ENCODE measurements around the gene RFXAP. TPM values are rescaled to one million over a fixed set of nuclear protein-coding genes. Genes with fewer than 3 reads are reported as not detected.
A peak's percentile ranks its signal among the peaks of the same experiment; 100 is the strongest.
"Not testable (repeated sequence)": the region's sequence is repeated elsewhere in the genome, so short reads cannot be mapped to it uniquely, and the experiment has no call there.

RFXAP gene, protein sequence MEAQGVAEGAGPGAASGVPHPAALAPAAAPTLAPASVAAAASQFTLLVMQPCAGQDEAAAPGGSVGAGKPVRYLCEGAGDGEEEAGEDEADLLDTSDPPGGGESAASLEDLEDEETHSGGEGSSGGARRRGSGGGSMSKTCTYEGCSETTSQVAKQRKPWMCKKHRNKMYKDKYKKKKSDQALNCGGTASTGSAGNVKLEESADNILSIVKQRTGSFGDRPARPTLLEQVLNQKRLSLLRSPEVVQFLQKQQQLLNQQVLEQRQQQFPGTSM
- total RNA-seq: 10 to 100 TPM; 16.5 to 17.6 TPM

DNA sequence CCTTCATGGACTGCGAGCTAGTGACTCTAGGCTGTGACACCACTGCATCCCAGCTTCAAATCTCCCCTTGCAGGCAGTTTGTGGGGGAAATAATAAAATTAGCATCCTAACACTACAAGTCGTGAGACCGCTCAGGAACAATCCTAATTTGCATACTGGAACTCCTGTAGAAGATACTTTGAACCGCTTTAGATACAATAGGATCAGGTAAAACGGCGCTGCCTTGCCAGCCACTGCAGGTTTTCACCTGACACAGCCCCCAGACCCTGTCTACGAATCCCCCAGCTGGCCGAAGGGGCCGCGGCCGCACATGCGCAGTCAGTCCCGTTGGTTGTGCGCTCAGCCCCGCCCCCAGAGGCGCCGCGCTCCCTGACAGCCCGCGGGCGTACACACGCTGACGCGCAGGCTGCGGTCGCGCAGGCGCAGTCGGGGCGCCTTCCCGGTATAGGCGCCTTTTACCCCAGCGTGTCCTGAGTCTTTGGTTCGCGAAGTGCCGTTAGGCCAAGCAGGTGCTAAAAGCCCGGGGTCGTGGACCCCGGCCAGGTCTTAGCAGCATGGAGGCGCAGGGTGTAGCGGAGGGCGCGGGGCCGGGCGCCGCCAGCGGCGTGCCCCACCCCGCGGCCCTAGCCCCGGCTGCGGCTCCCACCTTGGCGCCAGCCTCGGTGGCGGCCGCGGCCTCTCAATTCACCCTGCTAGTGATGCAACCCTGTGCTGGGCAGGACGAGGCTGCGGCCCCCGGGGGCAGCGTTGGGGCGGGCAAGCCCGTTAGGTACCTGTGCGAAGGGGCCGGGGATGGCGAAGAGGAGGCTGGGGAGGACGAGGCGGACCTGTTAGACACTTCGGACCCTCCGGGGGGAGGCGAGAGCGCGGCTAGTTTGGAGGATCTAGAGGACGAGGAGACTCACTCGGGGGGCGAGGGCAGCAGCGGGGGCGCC, at the start of gene RFXAP:
Gene RFXAP, plus strand, starts transcription at position 419 of the 935 bp plus-strand sequence. Its CDS starts 136 bp downstream, at position 555.
- DNase-seq (peak; percentile 97), ATAC-seq (ENCODE audit: low read depth) (peak; percentile 93)
- H3K27me3 Mint-ChIP-seq: peaks cover 9% of the 10 kb centered on the region
- H3K36me3 Mint-ChIP-seq: peaks cover 4% of the 10 kb centered on the region
- no peaks in the 10 kb centered on the region for H3K9me3 Mint-ChIP-seq
- H3K4me3 Mint-ChIP-seq: peak within 1 kb of the TSS; percentile 88
- POLR2A ChIA-PET: interaction anchor here (0.6 to 0.9 kb wide), 2 partner anchors 129 to 181 kb away, joined by 3 read pairs; no protein-coding TSS in a partner anchor
- peak within 1 kb of the TSS; percentile 95 for H3K27ac Mint-ChIP-seq
- peaks cover 37% of the 10 kb centered on the region for H3K4me1 Mint-ChIP-seq

DNA sequence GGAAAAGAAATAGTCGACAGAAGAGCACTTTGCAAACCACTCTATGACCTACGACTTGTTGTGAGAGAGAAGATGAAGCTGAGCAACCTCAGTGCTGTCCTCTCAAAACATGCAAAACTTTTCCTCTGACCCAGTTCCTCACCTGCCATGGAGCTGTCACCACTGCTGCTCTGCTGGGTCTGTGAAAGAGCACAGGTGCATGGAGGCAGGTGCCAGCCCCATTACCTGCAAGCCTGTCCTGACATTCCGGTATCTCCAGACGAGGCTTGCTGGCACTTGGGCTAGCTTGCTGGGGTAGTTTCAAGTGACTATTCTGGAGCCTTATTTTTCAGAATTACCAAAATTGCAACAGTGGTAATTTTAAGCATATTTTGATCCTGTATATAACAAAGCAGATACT, 49.5 kb upstream of the RFXAP start:
- H3K9me3 Mint-ChIP-seq: peaks cover 7% of the 10 kb centered on the region
- POLR2A ChIA-PET: no interaction called here
- H3K4me1 Mint-ChIP-seq: no peaks in the 10 kb centered on the region
- no peak overlapping the region for H3K27ac Mint-ChIP-seq
- DNase-seq: no peak
- ATAC-seq (ENCODE audit: low read depth): no peak
- H3K36me3 Mint-ChIP-seq: no peaks in the 10 kb centered on the region
- H3K4me3 Mint-ChIP-seq: no peak overlapping the region
- H3K27me3 Mint-ChIP-seq: peaks cover 14% of the 10 kb centered on the region

DNA sequence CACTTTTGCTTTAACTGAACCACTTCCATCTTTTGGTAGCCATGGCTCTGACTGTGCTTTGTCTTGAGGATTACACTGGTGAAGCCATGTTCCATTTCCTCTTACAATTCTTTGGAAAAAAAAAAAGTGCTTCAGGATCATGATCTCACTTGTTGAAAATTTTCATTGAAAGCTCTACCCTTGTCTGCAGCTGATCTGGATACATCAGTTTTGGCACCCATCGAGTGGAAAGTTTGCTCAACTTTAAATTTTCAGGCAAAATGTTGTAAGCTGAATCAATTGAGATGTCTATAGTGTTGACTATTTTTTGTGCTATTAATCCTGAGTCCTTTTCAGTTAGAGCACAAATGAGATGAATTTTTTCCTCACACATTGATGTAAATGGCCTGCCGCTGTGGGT, 48.3 kb upstream of the RFXAP start:
- H3K9me3 Mint-ChIP-seq: peaks cover 7% of the 10 kb centered on the region

DNA sequence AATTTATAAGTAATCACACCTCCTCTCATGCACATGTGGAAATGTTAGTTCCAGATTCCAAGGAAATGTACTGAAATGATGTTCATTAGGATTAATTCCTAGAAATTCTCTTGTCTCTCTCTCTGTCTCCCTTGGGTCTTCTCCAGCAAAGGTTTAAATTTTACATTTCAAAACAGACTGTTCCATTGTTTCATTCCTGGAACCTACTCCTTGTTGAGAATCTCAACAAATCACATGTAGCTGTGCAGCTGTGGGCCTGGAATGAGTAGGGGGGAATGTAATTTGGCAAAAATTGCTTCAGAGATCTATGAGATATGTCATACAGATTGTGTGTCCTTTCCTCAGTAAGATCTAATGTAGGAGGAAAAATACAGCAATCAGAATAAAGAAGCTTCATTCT, 46.2 kb upstream of the RFXAP start:
- Mint-ChIP-seq H3K4me1 (no peaks in the 10 kb centered on the region), H3K36me3 (no peaks in the 10 kb centered on the region), H3K27me3 (peaks cover 5% of the 10 kb centered on the region), H3K9me3 (no peaks in the 10 kb centered on the region), H3K27ac (no peak overlapping the region), H3K4me3 (no peak overlapping the region)
- POLR2A ChIA-PET: no interaction called here
- ATAC-seq (ENCODE audit: low read depth) (no peak), DNase-seq (no peak)

More for the DNA sequence above, 48.3 kb upstream of the RFXAP start:
- POLR2A ChIA-PET: no interaction called here
- no peak overlapping the region for H3K4me3 Mint-ChIP-seq
- no peaks in the 10 kb centered on the region for H3K4me1 Mint-ChIP-seq
- ATAC-seq (ENCODE audit: low read depth) (no peak), DNase-seq (no peak)
- peaks cover 9% of the 10 kb centered on the region for H3K27me3 Mint-ChIP-seq
- H3K36me3 Mint-ChIP-seq: no peaks in the 10 kb centered on the region
- H3K27ac Mint-ChIP-seq: no peak overlapping the region

DNA sequence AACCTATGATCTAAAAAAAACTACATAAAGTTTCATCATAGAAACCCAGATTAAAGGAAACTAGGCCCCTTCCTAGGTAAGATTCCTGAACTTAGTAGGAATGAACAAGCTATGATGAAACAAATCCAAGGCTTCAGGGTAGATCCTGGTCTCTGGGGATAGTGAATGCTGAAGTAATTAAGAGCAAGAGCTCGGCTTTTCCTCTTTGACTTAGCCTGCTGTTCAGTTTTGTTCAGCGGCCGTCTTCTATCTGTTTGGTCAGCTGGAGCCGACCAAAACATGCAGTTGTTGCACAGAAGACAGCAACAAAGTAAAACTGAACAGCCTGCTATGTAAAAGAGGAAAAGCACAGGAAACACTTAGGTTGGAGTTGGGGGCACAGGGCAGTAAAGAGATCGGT, 44.1 kb upstream of the RFXAP start:
- Mint-ChIP-seq H3K4me1 (no peaks in the 10 kb centered on the region), H3K27ac (no peak overlapping the region), H3K27me3 (peaks cover 5% of the 10 kb centered on the region), H3K4me3 (no peak overlapping the region), H3K36me3 (no peaks in the 10 kb centered on the region), H3K9me3 (no peaks in the 10 kb centered on the region)
- POLR2A ChIA-PET: no interaction called here
- no peak for DNase-seq
- no peak for ATAC-seq (ENCODE audit: low read depth)

DNA sequence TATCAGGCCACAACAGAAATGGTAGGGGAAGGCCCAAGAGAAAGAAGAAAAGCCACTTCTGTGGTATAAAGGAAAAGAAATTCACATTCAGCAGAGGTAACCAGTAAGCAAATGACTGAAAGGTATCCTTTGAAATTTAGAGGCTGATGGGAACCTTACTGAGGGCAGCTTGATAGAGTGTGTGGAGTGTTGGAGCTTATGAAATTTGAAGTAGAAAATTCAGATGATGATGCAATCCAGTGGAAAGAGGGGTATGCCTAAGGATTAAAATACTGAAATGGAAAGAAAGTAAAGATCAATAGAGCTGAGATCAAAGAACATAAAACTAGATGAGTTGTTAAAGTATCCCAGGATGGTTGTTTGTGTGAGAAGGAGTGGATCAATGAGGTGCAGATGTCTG, 42.8 kb upstream of the RFXAP start:
- Mint-ChIP-seq H3K4me1 (no peaks in the 10 kb centered on the region), H3K9me3 (no peaks in the 10 kb centered on the region), H3K27me3 (peaks cover 5% of the 10 kb centered on the region), H3K27ac (no peak overlapping the region), H3K36me3 (no peaks in the 10 kb centered on the region), H3K4me3 (no peak overlapping the region)
- ATAC-seq (ENCODE audit: low read depth) (no peak), DNase-seq (no peak)
- POLR2A ChIA-PET: no interaction called here

DNA sequence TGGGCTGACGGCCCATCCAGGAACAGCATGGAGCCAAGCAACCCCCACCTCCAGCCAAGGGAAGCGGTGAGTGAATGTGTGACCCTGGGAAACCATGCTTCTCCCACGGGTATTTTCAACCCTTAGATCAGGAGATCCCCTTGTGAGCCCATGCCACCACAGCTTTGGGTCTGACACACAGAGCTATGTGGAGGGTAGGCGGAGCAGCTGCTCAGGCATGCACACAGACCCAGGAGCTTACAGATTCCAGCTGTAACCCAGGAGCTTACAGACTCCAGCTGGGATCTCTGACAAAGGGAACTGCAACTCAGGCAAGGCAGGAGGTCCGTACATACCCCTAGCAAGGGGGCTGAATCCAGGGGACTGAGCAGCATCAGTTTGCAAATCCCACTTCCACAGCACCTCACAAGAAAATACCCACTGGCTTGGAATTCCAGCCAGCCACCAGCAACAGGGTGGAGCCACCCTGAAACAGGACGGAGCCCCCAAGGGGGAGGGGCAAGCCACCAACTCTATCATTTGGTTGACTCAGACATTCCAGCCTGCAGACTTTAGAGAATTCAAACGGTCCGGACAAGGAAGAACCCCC, 40.8 kb upstream of the RFXAP start:
- peaks cover 2% of the 10 kb centered on the region for H3K27me3 Mint-ChIP-seq
- DNase-seq: no peak

DNA sequence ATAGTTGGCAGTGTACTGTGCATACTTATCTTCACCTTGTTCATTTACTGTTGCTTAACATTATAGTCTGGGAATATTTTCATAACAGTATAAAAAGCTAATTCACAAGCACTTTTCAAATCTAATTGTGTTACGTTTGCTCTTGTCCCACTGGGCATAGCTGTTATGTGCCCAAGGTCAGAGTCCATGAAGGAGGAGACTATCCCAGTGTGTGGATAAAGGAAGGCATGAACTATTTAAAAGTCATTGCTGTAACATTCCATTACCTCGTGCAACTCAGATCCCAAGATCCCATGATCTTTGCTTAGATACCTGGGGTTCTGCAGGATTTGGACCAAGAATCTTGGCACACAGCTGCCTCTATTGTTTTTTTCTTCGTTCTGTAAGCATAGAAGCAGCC, 35.1 kb upstream of the RFXAP start:
- POLR2A ChIA-PET: no interaction called here
- Mint-ChIP-seq H3K27me3 (peaks cover 9% of the 10 kb centered on the region), H3K4me1 (peaks cover 2% of the 10 kb centered on the region), H3K36me3 (no peaks in the 10 kb centered on the region), H3K4me3 (no peak overlapping the region), H3K9me3 (peaks cover 2% of the 10 kb centered on the region), H3K27ac (no peak overlapping the region)
- DNase-seq (no peak), ATAC-seq (ENCODE audit: low read depth) (no peak)

More for the DNA sequence above, 40.8 kb upstream of the RFXAP start:
- POLR2A ChIA-PET: no interaction called here
- Mint-ChIP-seq H3K9me3 (no peaks in the 10 kb centered on the region), H3K27ac (no peak overlapping the region), H3K36me3 (no peaks in the 10 kb centered on the region), H3K4me3 (no peak overlapping the region), H3K4me1 (no peaks in the 10 kb centered on the region)
- ATAC-seq (ENCODE audit: low read depth): no peak

DNA sequence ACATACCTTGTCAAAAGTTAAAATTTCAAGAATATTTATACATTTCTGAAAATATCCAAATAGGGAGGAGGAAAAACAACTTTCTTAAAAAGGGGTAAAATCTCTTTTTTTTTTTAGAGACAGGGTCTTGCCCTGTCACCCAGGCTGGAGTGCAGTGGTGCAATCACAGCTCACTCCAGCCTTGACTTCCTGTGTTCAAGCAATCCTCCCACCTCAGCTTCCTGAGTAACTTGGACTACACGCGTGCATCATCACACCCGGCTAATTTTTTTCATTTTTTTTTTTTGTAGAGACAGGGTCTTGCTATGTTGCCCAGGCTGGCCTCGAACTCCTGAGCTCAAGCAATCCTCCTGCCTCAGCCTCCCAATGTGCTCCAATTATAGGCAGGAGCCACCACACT, 32.8 kb upstream of the RFXAP start:
- peaks cover 12% of the 10 kb centered on the region for H3K27me3 Mint-ChIP-seq
- DNase-seq; H3K36me3 Mint-ChIP-seq; H3K4me3 Mint-ChIP-seq; H3K9me3 Mint-ChIP-seq; POLR2A ChIA-PET; H3K4me1 Mint-ChIP-seq; H3K27ac Mint-ChIP-seq; ATAC-seq (ENCODE audit: low read depth): not testable (repeated sequence)

DNA sequence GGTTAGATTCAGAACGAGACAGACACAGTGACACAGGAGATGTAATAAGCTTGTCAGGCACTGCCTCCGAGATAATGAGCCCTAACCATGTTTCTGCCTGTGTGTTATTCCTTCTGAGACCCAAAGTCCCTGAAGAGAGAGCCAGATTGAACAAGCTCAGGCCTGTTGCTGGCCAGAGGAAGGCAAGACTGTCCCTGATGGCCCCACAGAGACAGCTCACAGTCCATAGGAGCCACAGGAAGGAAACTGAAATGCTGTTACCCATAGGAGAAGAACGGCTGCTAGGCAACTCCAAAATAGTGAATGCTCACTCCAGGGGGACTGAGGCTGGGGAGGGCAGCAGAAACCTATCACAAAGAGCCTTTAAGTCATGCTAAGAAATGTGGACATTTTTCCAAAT, 31.8 kb upstream of the RFXAP start:
- POLR2A ChIA-PET: no interaction called here
- H3K27ac Mint-ChIP-seq: no peak overlapping the region
- H3K4me3 Mint-ChIP-seq: no peak overlapping the region
- peaks cover 2% of the 10 kb centered on the region for H3K9me3 Mint-ChIP-seq
- H3K27me3 Mint-ChIP-seq: peaks cover 13% of the 10 kb centered on the region
- DNase-seq (no peak), ATAC-seq (ENCODE audit: low read depth) (no peak)
- peaks cover 2% of the 10 kb centered on the region for H3K4me1 Mint-ChIP-seq
- H3K36me3 Mint-ChIP-seq: no peaks in the 10 kb centered on the region

DNA sequence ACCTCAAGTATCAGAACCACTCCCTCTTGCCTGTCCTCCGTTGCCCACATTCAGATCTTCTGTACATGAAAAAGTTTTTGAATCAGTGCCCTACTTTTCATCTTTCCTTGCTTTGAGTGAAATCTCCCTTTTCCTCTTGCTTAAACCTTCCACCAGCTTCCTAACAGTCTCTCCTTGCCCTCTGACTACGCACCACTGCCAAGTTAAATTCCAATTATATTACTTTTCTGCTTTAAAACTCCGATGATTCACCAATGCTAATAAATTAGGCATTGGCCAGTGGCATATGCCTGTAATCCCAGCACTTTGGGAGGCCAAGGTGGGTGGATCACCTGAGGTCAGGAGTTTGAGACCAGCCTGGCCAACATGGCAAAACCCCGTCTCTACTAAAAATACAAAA, 30.7 kb upstream of the RFXAP start:
- Mint-ChIP-seq H3K27me3 (peaks cover 13% of the 10 kb centered on the region), H3K9me3 (peaks cover 2% of the 10 kb centered on the region), H3K4me1 (peaks cover 2% of the 10 kb centered on the region), H3K27ac (no peak overlapping the region), H3K36me3 (no peaks in the 10 kb centered on the region), H3K4me3 (no peak overlapping the region)
- POLR2A ChIA-PET: no interaction called here
- ATAC-seq (ENCODE audit: low read depth): no peak
- DNase-seq: no peak

DNA sequence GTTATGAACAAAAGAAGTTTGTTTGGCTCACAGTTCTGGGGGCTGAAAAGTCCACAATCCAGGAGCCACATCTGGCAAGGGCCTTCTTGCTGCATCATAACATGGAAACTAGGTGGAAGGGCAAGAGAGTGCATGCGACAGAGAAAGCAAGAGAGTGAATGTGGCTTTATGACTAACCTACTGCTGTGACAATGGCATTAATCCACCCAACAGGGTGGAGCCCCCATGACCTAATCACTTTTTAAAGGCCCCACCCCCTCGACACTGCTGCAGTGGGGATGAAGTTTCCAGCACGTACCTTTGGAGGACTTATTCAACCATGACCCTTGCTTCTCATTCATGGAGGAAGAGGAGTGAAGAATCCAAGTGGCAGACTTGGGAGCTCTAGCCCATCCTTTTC, 30.0 kb upstream of the RFXAP start:
- Mint-ChIP-seq H3K27ac (no peak overlapping the region), H3K9me3 (peaks cover 2% of the 10 kb centered on the region), H3K4me1 (peaks cover 2% of the 10 kb centered on the region), H3K36me3 (no peaks in the 10 kb centered on the region), H3K4me3 (no peak overlapping the region), H3K27me3 (peaks cover 8% of the 10 kb centered on the region)
- ATAC-seq (ENCODE audit: low read depth) (no peak), DNase-seq (no peak)
- POLR2A ChIA-PET: no interaction called here

DNA sequence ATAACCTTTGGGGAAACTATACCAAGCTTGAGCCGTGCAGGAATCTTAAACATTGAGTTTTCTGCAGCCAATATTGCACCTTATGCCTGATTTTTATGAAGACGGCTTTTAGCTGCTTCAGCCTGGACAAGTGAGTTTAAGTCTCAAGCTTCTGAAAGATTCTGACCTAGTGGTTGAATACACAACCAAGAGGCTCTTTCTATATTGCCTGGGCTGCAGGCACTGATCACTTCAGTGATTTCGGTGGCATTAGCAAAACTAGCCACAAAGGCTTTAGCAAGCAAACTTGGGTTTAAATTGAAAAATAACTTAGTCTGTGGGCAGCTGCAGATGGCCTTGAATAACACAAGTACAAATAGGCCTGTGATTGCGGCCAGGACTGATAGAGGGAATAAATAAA, 29.3 kb upstream of the RFXAP start:
- no peak overlapping the region for H3K4me3 Mint-ChIP-seq
- ATAC-seq (ENCODE audit: low read depth) (no peak), DNase-seq (no peak)
- H3K27ac Mint-ChIP-seq: no peak overlapping the region
- POLR2A ChIA-PET: no interaction called here
- no peaks in the 10 kb centered on the region for H3K36me3 Mint-ChIP-seq
- peaks cover 2% of the 10 kb centered on the region for H3K9me3 Mint-ChIP-seq
- H3K4me1 Mint-ChIP-seq: peaks cover 2% of the 10 kb centered on the region
- peaks cover 9% of the 10 kb centered on the region for H3K27me3 Mint-ChIP-seq

DNA sequence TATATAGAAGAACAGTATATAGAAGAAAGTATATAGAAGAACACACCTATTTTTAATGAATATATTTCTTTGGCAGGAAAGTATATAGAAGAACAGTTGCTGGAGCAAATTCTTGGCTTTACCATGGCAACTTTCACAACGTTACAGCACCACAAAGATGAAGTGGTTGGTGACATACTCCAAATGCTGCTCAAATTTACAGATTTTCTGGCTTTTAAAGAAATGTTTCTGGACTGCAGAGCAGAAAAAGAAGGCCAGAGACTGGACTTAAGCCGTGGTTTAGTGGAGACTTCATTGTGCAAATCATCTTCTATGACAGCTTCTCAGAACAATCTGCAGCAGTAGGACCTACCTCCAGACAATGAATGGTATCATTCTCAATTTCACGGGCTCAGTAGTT, 24.3 kb upstream of the RFXAP start:
- no peak for ATAC-seq (ENCODE audit: low read depth)
- H3K4me1 Mint-ChIP-seq: no peaks in the 10 kb centered on the region
- DNase-seq: no peak
- no peaks in the 10 kb centered on the region for H3K36me3 Mint-ChIP-seq
- no peak overlapping the region for H3K27ac Mint-ChIP-seq
- POLR2A ChIA-PET: no interaction called here
- peaks cover 19% of the 10 kb centered on the region for H3K27me3 Mint-ChIP-seq
- no peak overlapping the region for H3K4me3 Mint-ChIP-seq
- no peaks in the 10 kb centered on the region for H3K9me3 Mint-ChIP-seq
